Raji (cell line): ENCODE data around the gene NSUN7.

Experiments
- POLR2A ChIP-seq: IDR thresholded peaks from 2 replicates; pipeline ENCODE4 v1.6.1; 2011; ENCODE audit warnings: low read depth, low read length, control low read depth; ENCODE audit not compliant: insufficient read depth

Gene NSUN7, protein sequence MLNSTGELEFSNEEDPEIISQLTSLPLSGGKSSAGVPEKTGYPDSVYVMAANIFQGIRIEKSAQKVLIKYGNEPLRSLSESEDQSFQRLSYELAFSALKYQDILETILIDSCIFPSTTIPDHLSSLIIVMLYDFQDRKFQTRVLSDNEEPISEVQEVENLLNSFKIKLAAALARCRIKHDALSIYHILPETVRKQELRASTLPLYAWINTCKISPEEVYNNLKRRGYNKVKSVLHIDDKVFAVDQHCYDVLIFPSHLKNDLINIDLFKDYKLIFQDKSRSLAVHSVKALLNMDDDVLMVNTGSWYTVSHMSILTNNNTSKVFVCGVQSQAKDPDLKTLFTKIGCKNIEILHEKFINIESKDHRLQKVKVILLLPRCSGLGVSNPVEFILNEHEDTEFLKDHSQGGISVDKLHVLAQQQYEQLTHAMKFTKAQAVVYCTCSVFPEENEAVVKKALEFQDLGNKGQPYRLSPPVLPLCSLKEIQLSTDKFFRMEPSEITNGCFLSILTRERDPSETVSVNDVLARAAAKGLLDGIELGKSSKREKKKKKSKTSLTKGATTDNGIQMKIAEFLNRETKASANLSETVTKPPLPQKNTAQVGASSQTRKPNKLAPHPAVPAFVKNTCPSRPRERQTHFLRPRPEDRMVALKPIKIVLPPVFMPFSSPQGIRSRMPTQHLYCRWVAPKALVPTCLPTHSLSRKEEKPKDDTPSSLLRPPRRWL

DNA sequence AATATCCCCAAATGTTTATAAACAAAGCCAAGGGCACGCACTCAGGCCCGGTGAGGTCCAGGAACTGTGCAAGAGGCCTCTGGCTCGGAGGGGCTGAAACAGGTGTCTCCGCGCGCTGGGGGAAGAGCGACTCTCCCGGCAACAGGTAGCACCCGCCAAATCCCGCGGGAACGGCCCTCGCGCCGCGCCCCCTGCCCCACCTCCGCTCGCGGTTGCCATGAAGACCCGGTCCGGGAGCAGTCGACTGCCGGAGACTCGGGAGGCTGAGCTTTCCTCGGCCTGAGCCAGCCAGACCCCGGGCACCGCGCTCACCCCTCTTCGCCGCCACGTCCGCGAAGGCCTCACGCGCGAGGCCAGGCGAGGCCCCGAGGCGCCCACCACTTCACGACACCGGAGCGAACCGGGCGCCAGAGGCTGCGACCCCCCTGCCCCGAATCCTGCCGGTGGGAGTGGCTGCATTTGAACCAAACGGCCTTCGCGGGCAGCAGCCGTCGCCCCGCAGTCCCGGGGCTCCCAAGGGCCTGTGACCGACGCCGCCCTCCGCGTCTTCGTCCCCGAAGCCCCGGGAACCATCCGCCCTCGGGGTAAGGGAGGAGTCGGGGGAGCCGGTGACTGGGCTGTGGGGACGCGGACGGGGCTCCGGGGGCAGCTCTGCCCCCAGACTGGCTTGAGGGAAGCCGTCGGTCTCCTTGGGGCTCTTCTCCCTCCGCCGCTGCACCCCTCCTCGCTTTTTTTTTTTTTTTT is at the start of gene NSUN7:
Gene NSUN7 (plus strand): TSS at position 239 of the 744 bp plus-strand sequence. CDS start 739 bp downstream, outside the sequence.
- no peak for TF ChIP-seq POLR2A

- no peak for TF ChIP-seq POLR2A
These were observed 47.5 kb upstream of the NSUN7 start for GRCh38 chr4:40702137-40702799.

GRCh38 chr4:40702800-40703151 is 47.0 kb upstream of the NSUN7 start:
- TF ChIP-seq POLR2A: no peak

GRCh38 chr4:40704073-40704472 is 45.7 kb upstream of the NSUN7 start:
- TF ChIP-seq POLR2A: no peak

GRCh38 chr4:40710484-40711254 is 39.1 kb upstream of the NSUN7 start:
- no peak for TF ChIP-seq POLR2A

- no peak for TF ChIP-seq POLR2A
These were observed 36.0 kb upstream of the NSUN7 start for GRCh38 chr4:40713798-40714197.

- no peak for TF ChIP-seq POLR2A
These were observed 31.2 kb upstream of the NSUN7 start for GRCh38 chr4:40718586-40718985.

GRCh38 chr4:40719008-40719623 is 30.6 kb upstream of the NSUN7 start:
- no peak for TF ChIP-seq POLR2A

DNA sequence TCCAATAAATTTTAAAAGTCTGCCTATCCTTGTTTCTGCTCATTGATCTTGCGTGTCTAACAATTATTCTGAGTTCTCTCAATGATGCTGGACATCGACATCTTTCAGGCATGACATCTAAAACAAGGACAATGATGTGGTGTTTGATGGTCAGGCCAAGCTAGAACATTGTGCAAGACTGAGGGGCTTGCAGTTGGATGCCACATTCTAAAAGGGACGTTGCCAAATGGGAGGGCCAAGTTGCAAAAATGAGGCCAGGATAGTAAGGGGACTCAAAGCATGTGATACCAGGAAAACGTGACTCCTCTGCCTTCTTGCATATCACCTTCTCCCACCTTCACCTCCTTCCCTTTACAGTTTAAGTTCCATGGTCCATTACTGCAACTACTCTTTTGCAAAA is 29.4 kb upstream of the NSUN7 start:
- TF ChIP-seq POLR2A: no peak

DNA sequence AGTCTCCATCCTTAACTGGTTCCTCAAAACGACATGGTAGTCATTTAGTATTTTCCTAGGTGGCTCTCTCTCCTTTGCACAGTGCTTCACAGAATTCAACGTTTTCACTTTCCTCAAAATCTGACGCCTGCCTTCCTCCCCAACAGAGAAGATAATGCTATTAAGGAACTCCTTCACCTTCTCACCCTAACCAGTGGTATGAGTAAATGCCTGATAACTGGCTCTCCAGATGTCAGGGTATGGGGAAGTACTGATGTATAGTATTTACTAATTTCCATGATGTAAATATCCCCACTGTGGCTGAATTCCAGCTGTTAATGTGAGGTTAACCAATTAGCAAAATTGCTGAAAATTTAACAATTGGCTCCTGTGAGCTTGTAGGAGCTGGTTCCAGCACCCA is 28.8 kb upstream of the NSUN7 start:
- no peak for TF ChIP-seq POLR2A

GRCh38 chr4:40721730-40722171 is 28.0 kb upstream of the NSUN7 start:
- TF ChIP-seq POLR2A: no peak

DNA sequence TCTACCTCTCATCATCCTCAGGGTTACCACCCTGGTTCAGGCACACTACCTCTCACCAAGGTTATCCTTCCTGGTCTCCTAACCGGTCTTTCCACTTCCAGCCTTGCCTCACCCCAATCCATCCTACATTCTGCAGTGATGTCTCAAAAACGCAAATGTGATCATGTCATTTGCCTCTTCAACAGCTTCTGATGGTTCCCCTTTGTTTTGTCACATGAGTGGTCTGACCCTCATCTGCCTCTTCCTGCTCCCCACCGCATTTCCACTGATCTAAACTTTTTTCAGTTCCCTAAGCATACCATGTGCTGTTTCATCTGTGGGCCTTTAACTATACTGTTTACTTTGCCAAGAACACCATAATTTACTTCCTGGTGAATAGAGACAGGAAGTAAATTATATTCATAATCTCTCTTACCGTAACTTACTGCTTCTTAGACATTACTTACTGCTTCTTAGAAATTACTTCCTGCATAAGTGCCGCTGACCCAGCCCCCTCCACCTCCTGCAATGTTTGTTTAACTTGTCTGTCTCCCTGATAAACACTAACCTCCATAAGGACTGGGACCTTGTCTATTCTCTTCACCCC is 27.1 kb upstream of the NSUN7 start:
- no peak for TF ChIP-seq POLR2A

DNA sequence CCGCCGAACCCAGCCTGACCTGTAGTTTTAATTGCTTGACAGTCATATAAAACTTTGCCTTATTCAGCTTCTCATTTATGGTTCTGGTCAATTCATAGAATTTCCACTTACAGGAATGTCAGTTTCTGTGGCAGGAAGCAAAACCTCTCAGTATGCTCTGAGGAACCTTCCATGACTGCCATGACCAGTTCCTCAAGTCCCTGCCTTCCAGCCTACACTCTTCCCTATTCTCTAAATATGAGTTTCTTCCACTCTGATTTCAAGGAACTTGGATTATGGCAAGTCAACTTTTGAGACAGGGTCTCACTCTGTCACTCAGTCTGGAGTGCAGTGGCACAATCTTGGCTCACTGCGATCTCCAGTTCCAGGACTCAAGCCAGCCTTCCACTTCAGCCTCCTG is 26.0 kb upstream of the NSUN7 start:
- no peak for TF ChIP-seq POLR2A

DNA sequence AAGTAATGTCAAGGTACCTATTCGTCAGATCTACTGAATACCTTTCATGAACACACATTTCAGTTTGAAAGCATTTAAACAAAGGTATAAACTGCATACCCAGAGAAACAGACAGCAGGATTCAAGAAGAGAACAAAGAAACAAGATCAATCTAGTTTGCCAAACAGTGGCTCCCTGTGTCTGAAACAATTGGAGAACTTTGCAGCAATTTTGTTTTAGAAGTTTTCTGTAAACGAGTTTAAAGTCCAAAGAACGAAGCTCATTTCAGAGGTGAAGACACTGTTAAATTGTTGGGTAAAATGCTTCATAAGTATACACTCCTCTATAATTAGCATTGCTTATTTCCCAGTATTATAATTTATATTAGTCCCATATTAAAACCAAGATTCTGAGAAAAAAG is 21.4 kb upstream of the NSUN7 start:
- no peak for TF ChIP-seq POLR2A
